Ishikawa (cell line): ENCODE measurements around the gene TBC1D22A.

Experiments
- CEBPB ChIP-seq: IDR thresholded peaks from 2 replicates; pipeline ENCODE4 v1.6.1; 2012
- CREB1 ChIP-seq: IDR thresholded peaks from 2 replicates; pipeline ENCODE4 v1.6.1; 2012; ENCODE audit warnings: low read depth
- EGR1 ChIP-seq: IDR thresholded peaks from 2 replicates; pipeline ENCODE4 v1.6.1; 2012
- EP300 ChIP-seq: IDR thresholded peaks from 2 replicates; pipeline ENCODE4 v1.6.1; 2012; ENCODE audit warnings: borderline replicate concordance
- FOXM1 ChIP-seq: IDR thresholded peaks from 2 replicates; pipeline ENCODE4 v1.6.1; 2012; ENCODE audit warnings: low read depth, borderline replicate concordance
- NFIC ChIP-seq: IDR thresholded peaks from 2 replicates; pipeline ENCODE4 v1.6.1; 2012
- RAD21 ChIP-seq: IDR thresholded peaks from 2 replicates; pipeline ENCODE4 v1.6.1; 2012; ENCODE audit warnings: low read depth
- TAF1 ChIP-seq: IDR thresholded peaks from 2 replicates; pipeline ENCODE4 v1.6.1; 2012; ENCODE audit warnings: low read depth, mild to moderate bottlenecking
- TCF12 ChIP-seq: IDR thresholded peaks from 2 replicates; pipeline ENCODE4 v1.6.1; 2012; ENCODE audit warnings: low read depth
- TEAD4 ChIP-seq: IDR thresholded peaks from 2 replicates; pipeline ENCODE4 v1.6.1; 2012
- YY1 ChIP-seq: IDR thresholded peaks from 2 replicates; pipeline ENCODE4 v1.6.1; 2012; ENCODE audit warnings: low read depth
- ZBTB7A ChIP-seq: IDR thresholded peaks from 2 replicates; pipeline ENCODE4 v1.6.1; 2012; ENCODE audit warnings: low read depth
- TF ChIP-seq, protein P1 (sequence below): IDR thresholded peaks from 2 replicates; pipeline ENCODE4 v1.6.1; 2012; ENCODE audit warnings: low read depth, mild to moderate bottlenecking
- TF ChIP-seq, protein P2 (sequence below): IDR thresholded peaks from 2 replicates; pipeline ENCODE4 v1.6.1; 2012

DNA sequence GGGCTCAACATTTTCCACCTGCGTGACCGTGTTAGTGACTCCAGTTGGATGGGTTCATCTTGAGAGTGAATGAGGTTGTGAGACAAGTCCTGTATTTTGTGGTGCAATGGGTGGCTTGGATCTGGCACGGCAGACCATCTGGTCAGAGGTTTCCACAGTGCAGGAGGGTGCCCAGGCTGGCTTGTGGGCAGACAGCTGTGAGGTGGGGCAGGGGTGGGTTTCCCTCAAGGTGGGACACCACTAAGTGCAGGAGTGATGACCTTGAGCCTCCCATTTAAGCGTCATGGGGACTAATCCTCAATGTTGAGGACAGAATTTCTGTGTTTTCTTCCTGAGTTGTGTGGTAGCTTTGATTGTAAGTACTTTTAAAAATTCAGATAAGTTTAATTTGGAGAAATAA, 220.6 kb downstream of the TBC1D22A start:
- TF ChIP-seq TAF1 (no peak), EGR1 (no peak), EP300 (no peak), RAD21 (no peak), TEAD4 (no peak), ZBTB7A (no peak), FOXM1 (no peak), CEBPB (no peak), NFIC (no peak), YY1 (no peak), TCF12 (no peak), CREB1 (no peak)
- TF ChIP-seq, protein P1, sequence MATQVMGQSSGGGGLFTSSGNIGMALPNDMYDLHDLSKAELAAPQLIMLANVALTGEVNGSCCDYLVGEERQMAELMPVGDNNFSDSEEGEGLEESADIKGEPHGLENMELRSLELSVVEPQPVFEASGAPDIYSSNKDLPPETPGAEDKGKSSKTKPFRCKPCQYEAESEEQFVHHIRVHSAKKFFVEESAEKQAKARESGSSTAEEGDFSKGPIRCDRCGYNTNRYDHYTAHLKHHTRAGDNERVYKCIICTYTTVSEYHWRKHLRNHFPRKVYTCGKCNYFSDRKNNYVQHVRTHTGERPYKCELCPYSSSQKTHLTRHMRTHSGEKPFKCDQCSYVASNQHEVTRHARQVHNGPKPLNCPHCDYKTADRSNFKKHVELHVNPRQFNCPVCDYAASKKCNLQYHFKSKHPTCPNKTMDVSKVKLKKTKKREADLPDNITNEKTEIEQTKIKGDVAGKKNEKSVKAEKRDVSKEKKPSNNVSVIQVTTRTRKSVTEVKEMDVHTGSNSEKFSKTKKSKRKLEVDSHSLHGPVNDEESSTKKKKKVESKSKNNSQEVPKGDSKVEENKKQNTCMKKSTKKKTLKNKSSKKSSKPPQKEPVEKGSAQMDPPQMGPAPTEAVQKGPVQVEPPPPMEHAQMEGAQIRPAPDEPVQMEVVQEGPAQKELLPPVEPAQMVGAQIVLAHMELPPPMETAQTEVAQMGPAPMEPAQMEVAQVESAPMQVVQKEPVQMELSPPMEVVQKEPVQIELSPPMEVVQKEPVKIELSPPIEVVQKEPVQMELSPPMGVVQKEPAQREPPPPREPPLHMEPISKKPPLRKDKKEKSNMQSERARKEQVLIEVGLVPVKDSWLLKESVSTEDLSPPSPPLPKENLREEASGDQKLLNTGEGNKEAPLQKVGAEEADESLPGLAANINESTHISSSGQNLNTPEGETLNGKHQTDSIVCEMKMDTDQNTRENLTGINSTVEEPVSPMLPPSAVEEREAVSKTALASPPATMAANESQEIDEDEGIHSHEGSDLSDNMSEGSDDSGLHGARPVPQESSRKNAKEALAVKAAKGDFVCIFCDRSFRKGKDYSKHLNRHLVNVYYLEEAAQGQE: no peak
- TF ChIP-seq, protein P2, sequence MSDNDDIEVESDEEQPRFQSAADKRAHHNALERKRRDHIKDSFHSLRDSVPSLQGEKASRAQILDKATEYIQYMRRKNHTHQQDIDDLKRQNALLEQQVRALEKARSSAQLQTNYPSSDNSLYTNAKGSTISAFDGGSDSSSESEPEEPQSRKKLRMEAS: no peak
